Measurements from ENCODE around the gene ZNF268.

DNA sequence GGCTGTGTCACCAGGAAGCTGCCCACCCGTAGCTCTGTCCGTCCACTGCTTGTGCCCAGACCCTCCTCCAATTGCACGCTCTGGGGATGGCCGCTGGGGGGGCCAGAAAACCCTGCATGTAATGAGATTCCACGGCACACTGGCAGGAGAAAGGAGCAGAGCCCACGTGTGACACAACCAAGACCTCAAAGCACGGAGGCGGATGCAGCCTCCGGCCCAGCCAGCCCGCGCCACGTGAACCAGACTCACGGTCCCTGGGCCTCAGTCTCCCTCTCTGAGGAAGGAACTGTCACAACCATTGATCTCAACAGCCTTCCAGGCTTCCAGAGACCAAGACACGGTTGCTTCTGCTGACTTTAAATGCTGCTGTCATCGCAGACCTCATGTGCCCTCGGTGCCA is 39.9 kb downstream of the ZNF268 start:
- TF ChIP-seq CTCF (IDR thresholded peaks at IDR 0.05) (no peak), ZFX (IDR thresholded peaks at IDR 0.05; ENCODE audit: borderline replicate concordance) (no peak)

Measured in 22Rv1 (cell line).